SU-DHL-6 (cell line): Measurements from ENCODE around the gene TPST1.

ENCODE experiments used
- H2AFZ ChIP-seq: fragments of 200-600 bp; sonication (generic); 2 replicates; pipeline ENCODE4 v1.6.1; 2014; ENCODE audit warnings: low read depth, mild to moderate bottlenecking, moderate library complexity, mixed read lengths, antibody characterized with exemption, low read length; ENCODE audit not compliant: severe bottlenecking
- H3F3A ChIP-seq: fragments of 200-600 bp; shearing (Covaris generic); 2 replicates; pipeline ENCODE4 v1.6.0; 2016; ENCODE audit warnings: antibody characterized with exemption, mild to moderate bottlenecking; ENCODE audit not compliant: insufficient read depth
- H3K27ac ChIP-seq: fragments of 200-600 bp; sonication (generic); 2 replicates; pipeline ENCODE4 v1.5.1; 2016; ENCODE audit warnings: low read depth, mild to moderate bottlenecking, low read length, moderate library complexity, mixed read lengths
- H3K27me3 ChIP-seq: fragments of 200-600 bp; sonication (generic), shearing (Covaris generic); 2 replicates; pipeline ENCODE4 v1.6.0; 2014; ENCODE audit warnings: mild to moderate bottlenecking, low read length
- H3K36me3 ChIP-seq: fragments of 200-600 bp; sonication (generic); 2 replicates; pipeline ENCODE4 v1.6.1; 2014; ENCODE audit warnings: mild to moderate bottlenecking, low read length, mixed read lengths
- H3K4me2 ChIP-seq: fragments of 300-600, 200-600 bp; shearing (Covaris generic), sonication (generic); 2 replicates; pipeline ENCODE4 v1.6.0; 2014; ENCODE audit warnings: low read length, low read depth, mild to moderate bottlenecking; ENCODE audit not compliant: poor library complexity, severe bottlenecking
- H3K4me3 ChIP-seq: fragments of 200-600 bp; sonication (generic); 2 replicates; pipeline ENCODE4 v1.5.1; 2014; ENCODE audit warnings: antibody characterized with exemption, low read length, mild to moderate bottlenecking, mixed read lengths; ENCODE audit not compliant: insufficient read depth, poor library complexity, severe bottlenecking
- H3K79me2 ChIP-seq: fragments of 200-600 bp; sonication (generic); 2 replicates; pipeline ENCODE4 v1.6.1; 2014; ENCODE audit warnings: mild to moderate bottlenecking, low read length, moderate library complexity; ENCODE audit not compliant: insufficient read depth
- H3K9ac ChIP-seq: fragments of 200-600 bp; sonication (generic); 2 replicates; pipeline ENCODE4 v1.7.0; 2014; ENCODE audit warnings: mild to moderate bottlenecking, low read length
- H3K9me2 ChIP-seq: fragments of 200-600 bp; sonication (generic); replicated peaks from 2 replicates; pipeline ENCODE4 v1.6.1; 2014; ENCODE audit warnings: low read length; ENCODE audit not compliant: insufficient read depth
- H3K9me3 ChIP-seq: fragments of 200-600 bp; sonication (generic); 2 replicates; pipeline ENCODE4 v1.6.1; 2014; ENCODE audit warnings: low read length, mixed read lengths; ENCODE audit not compliant: insufficient read depth
- H4K20me1 ChIP-seq: fragments of 200-600 bp; sonication (generic); 2 replicates; pipeline ENCODE4 v1.6.1; 2014; ENCODE audit warnings: low read depth, mild to moderate bottlenecking, antibody characterized with exemption, low read length, moderate library complexity, mixed read lengths
- EZH2phosphoT487 ChIP-seq: fragments of 200-600 bp; sonication (generic), shearing (Covaris generic); conservative IDR thresholded peaks from 2 replicates; pipeline ENCODE4 v1.6.1; 2018; ENCODE audit warnings: mild to moderate bottlenecking, antibody characterized with exemption, low read length, moderate library complexity, mixed read lengths
- TF ChIP-seq, protein P1 (sequence below): fragments of 200-600 bp; sonication (generic); IDR thresholded peaks from one replicate; pipeline ENCODE4 v1.5.1; 2017; ENCODE audit warnings: antibody characterized with exemption, mild to moderate bottlenecking, low read length, moderate library complexity; ENCODE audit not compliant: insufficient read depth, poor library complexity, severe bottlenecking

The TPST1 gene

DNA sequence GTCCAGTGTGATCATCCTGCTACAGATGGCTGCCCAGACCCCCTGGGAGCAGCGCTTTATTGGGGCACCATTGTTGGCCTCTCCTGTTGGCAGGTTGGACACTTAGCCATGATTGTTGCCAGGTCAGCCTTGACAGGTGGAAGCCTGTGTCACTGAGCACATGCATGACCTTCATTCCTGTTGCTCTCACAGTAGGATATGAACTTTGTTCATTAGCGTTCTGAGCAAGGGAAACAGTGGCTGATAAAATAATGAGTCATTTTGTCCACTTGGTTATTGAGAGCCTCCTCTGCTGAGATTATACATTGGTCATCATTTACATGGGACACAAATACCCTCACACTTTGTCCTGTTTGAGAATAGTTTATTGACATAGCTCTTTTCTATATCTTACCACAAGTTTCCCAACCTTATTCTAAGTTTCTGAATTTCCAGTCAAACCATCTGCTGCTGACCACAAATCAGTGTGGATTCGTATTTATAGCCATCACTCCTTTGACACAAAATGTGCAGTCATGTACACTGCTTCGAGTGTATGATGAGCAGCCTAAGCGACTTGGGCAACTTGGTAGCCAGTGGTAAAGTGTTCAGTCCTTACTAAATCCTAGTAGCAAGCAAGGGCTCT is 102.6 kb downstream of the TPST1 start:
- no peaks in the 10 kb centered on the region for H3K27me3 ChIP-seq
- H4K20me1 ChIP-seq, result no peaks in the 10 kb centered on the region
- TF ChIP-seq EZH2phosphoT487, result no peak
- H3K9ac ChIP-seq, result no peak overlapping the region
- H3K79me2 ChIP-seq, result no peaks in the 10 kb centered on the region
- no peak overlapping the region for H3K4me2 ChIP-seq
- no peak overlapping the region for H3K4me3 ChIP-seq
- no peaks in the 10 kb centered on the region for H3K9me3 ChIP-seq
- H3F3A ChIP-seq, result no peaks in the 10 kb centered on the region
- no peaks in the 10 kb centered on the region for H3K9me2 ChIP-seq
- no peak overlapping the region for H3K27ac ChIP-seq
- no peak overlapping the region for H2AFZ ChIP-seq
- H3K36me3 ChIP-seq, result no peaks in the 10 kb centered on the region

DNA sequence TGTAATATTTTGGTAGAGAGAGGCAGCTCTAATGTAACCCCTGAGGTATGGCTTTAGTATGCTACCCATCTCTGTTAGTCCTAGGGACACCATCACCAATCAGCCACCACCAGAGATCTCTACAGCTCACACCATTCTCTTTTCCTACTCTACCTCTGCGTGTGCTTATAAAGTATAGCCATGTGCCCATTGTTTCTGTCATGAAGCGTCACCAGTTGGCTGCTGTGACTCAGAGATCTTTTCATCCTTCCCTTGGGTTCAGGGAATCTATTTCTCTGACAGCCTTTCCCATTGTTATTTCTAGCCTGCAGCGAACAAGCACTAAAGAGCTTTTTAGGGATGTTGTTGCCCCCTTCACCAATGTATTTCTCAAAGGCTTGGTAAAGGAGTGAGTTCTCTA is 103.3 kb downstream of the TPST1 start:
- Histone ChIP-seq H3F3A (no peaks in the 10 kb centered on the region), H3K27ac (no peak overlapping the region), H2AFZ (no peak overlapping the region), H3K9me2 (no peaks in the 10 kb centered on the region), H3K36me3 (no peaks in the 10 kb centered on the region), H4K20me1 (no peaks in the 10 kb centered on the region), H3K4me2 (no peak overlapping the region), H3K9ac (no peak overlapping the region), H3K79me2 (no peaks in the 10 kb centered on the region), H3K27me3 (no peaks in the 10 kb centered on the region), H3K4me3 (no peak overlapping the region), H3K9me3 (no peaks in the 10 kb centered on the region)
- TF ChIP-seq, protein P1, sequence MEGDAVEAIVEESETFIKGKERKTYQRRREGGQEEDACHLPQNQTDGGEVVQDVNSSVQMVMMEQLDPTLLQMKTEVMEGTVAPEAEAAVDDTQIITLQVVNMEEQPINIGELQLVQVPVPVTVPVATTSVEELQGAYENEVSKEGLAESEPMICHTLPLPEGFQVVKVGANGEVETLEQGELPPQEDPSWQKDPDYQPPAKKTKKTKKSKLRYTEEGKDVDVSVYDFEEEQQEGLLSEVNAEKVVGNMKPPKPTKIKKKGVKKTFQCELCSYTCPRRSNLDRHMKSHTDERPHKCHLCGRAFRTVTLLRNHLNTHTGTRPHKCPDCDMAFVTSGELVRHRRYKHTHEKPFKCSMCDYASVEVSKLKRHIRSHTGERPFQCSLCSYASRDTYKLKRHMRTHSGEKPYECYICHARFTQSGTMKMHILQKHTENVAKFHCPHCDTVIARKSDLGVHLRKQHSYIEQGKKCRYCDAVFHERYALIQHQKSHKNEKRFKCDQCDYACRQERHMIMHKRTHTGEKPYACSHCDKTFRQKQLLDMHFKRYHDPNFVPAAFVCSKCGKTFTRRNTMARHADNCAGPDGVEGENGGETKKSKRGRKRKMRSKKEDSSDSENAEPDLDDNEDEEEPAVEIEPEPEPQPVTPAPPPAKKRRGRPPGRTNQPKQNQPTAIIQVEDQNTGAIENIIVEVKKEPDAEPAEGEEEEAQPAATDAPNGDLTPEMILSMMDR, result no peak
- no peak for TF ChIP-seq EZH2phosphoT487

DNA sequence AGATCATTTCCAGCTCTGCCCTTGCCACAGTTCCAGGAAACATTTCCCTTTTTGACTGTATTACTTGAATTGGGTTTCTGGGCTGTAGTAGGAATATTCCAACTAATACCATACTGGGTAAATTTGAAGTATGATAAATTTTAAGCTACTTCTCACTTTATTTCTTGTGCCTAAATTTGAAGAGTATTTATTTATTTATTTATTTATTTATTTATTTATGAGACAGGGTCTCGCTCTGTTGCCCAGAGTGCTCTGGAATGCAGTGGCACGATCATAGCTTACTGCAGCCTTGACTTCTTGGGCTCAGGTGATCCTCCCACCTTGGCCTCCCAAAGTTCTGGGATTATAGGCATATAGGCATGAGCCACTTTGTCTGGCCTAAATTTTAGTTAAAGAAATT is 105.5 kb downstream of the TPST1 start:
- Histone ChIP-seq H3K27ac (no peak overlapping the region), H3K36me3 (no peaks in the 10 kb centered on the region), H4K20me1 (no peaks in the 10 kb centered on the region), H3K9ac (no peak overlapping the region), H3K79me2 (no peaks in the 10 kb centered on the region), H2AFZ (no peak overlapping the region), H3K4me3 (no peak overlapping the region), H3K9me3 (no peaks in the 10 kb centered on the region), H3K4me2 (no peak overlapping the region), H3K27me3 (no peaks in the 10 kb centered on the region), H3F3A (no peaks in the 10 kb centered on the region), H3K9me2 (no peaks in the 10 kb centered on the region)
- TF ChIP-seq, protein P1, result no peak
- TF ChIP-seq EZH2phosphoT487, result no peak

DNA sequence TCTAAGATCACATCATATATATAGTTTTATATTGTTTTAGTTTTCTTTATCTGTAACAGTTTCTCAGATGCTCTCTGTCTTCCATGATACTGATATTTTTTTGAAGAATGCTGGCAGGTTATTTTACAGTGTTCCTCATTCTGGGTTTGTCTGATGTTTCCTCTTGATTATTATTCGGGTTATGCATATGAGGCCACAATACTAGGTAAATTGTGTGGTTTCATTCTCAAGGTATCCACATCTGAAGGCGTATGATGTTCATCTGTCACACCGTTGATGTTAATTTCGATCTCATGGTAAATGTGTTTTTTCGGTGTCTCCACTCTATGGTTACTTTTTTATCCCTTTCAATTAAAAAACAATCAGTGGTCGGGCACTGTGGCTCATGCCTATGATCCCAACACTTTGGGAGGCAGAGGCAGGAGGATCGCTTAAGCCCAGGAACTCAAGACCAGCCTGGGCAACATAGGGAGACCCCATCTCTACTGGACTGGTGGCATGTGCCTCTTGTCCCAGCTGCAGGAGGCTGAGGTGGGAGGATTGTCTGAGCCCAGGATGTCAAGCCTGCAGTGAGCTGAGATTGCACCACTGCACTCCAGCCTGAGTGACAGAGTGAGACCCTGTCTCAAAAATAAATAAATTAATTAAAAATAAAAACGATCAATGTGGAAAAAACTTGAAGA is 108.9 kb downstream of the TPST1 start:
- Histone ChIP-seq H3K9me3 (no peaks in the 10 kb centered on the region), H3K4me2 (no peak overlapping the region), H3K9me2 (no peaks in the 10 kb centered on the region), H3K9ac (no peak overlapping the region), H3K4me3 (no peak overlapping the region), H3K79me2 (no peaks in the 10 kb centered on the region), H3K27ac (no peak overlapping the region), H3K36me3 (no peaks in the 10 kb centered on the region), H4K20me1 (no peaks in the 10 kb centered on the region), H3K27me3 (no peaks in the 10 kb centered on the region), H2AFZ (no peak overlapping the region), H3F3A (no peaks in the 10 kb centered on the region)
- no peak for TF ChIP-seq EZH2phosphoT487
- TF ChIP-seq, protein P1, result no peak
